Small intestine (tissue), 16 donors: ENCODE results near the gene SAMD14. TPM values are rescaled to one million over a fixed set of nuclear protein-coding genes. Genes with fewer than 3 reads are reported as not detected.

Source experiments
- DNase-seq, 2 donors: peaks; one replicate each; pipeline versions ENCODE4 v3.0.0 to v3.0.0-alpha.2; 2013
- FAIRE-seq: peaks from 2 replicates; lab custom pipeline; 2012; peaks lifted over from hg19 to GRCh38; lab: Jason Lieb, UNC
- H3K27ac ChIP-seq, 3 donors: one replicate each; pipeline ENCODE4 v1.5.1; 2013; ENCODE audit warnings: low read length in 2 of 3, mild to moderate bottlenecking in 2 of 3, control low read depth in 1 of 3, inconsistent platforms in 1 of 3, low read depth in 1 of 3, moderate library complexity in 1 of 3
- H3K27me3 ChIP-seq, 3 donors: one replicate each; pipeline ENCODE4 v1.6.1; 2013; ENCODE audit warnings: low read length in 3 of 3, inconsistent platforms in 1 of 3; ENCODE audit not compliant: control insufficient read depth in 3 of 3, insufficient read depth in 3 of 3
- H3K36me3 ChIP-seq, 3 donors: one replicate each; pipeline ENCODE4 v1.6.1; 2013; ENCODE audit warnings: low read length in 3 of 3, inconsistent platforms in 1 of 3, low read depth in 1 of 3, mild to moderate bottlenecking in 1 of 3, moderate library complexity in 1 of 3; ENCODE audit not compliant: control insufficient read depth in 3 of 3, insufficient read depth in 2 of 3
- H3K4me1 ChIP-seq, 3 donors: one replicate each; pipeline ENCODE4 v1.6.1; 2013; ENCODE audit warnings: low read length in 2 of 3, inconsistent platforms in 1 of 3, low read depth in 1 of 3, mild to moderate bottlenecking in 1 of 3, moderate library complexity in 1 of 3; ENCODE audit not compliant: control insufficient read depth in 3 of 3, insufficient read depth in 2 of 3
- H3K4me3 ChIP-seq, 3 donors: one replicate each; pipeline ENCODE4 v1.5.1; 2013; ENCODE audit warnings: low read length in 3 of 3, control low read depth in 1 of 3, inconsistent platforms in 1 of 3, low read depth in 1 of 3, mild to moderate bottlenecking in 1 of 3, moderate library complexity in 1 of 3
- H3K9me3 ChIP-seq, 2 donors: one replicate each; pipeline ENCODE4 v1.6.1; 2013; ENCODE audit warnings: low read depth in 1 of 2, low read length in 1 of 2; ENCODE audit not compliant: control insufficient read depth in 2 of 2, insufficient read depth in 1 of 2
- WGBS, 3 donors: extraction: QIAGEN DNeasy Blood & Tissue Kit; methylation state at CpG; one replicate each; pipeline ENCODE4 v1.1.7; 2013; 5-methylcytosine and 5-hydroxymethylcytosine counted together
- long read RNA-seq, 10 donors: transcript quantifications; one replicate each; lab custom pipeline, GENCODE V29; 2026
- polyA plus RNA-seq, 4 donors: library from polyadenylated mRNA; stranded (reverse) in 3 of 4; unstranded in 1 of 4; fragments of 200-250 nt in 3 of 4; fragments of 120-200 nt in 1 of 4; gene quantifications; one replicate each; pipeline versions ENCODE4 v1.2.1 to v1.2.3, GENCODE V29; 2013
- donor health status: healthy with polysubstance abuse.
- donor health status: control.
- donor health status: control.
- donor health status: Bipolar disorder and iron deficiency.
- donor health status: healthy.

SAMD14 gene
- polyA plus RNA-seq, result 1 to 10 TPM in 2 of 4 donors, under 1 TPM in 2; 0.54 to 2.9 (median 1.4) TPM
- long read RNA-seq, donor 1, result 0 reads
- long read RNA-seq, donor 2, result 0 reads
- long read RNA-seq, donor 3, partial matches to known transcripts, result 0 of 2 reads
- long read RNA-seq, donor 3, other reads (novel, unspliced or antisense), result 0 of 2 reads
- long read RNA-seq, donor 4, partial matches to known transcripts, result 0 of 1 reads
- long read RNA-seq, donor 4, other reads (novel, unspliced or antisense), result 0 of 1 reads
- long read RNA-seq, donor 5, full-length matches to known transcripts, result 2 of 2 reads
- long read RNA-seq, donor 5, partial matches to known transcripts, result 0 of 2 reads
- long read RNA-seq, donor 5, other reads (novel, unspliced or antisense), result 0 of 2 reads
- long read RNA-seq, donor 6, partial matches to known transcripts, result 0 of 1 reads
- long read RNA-seq, donor 6, other reads (novel, unspliced or antisense), result 0 of 1 reads
- long read RNA-seq, donor 7, partial matches to known transcripts, result 0 of 1 reads
- long read RNA-seq, donor 7, other reads (novel, unspliced or antisense), result 0 of 1 reads
- long read RNA-seq, donor 8, result 0 reads
- long read RNA-seq, donor 9, result 0 reads
- long read RNA-seq, donor 10, partial matches to known transcripts, result 0 of 2 reads
- long read RNA-seq, donor 10, other reads (novel, unspliced or antisense), result 0 of 2 reads

GRCh38 chr17:50129728-50130558 is at the start of gene SAMD14:
SAMD14 (minus strand) TSS chr17:50130160; CDS start chr17:50124959, 5,201 bp downstream.
- Histone ChIP-seq H3K4me3 (peak within 1 kb of the TSS; percentile 8 to 40 (median 31)), H3K4me1 (peaks cover 5 to 19% (median 13%) of the 10 kb centered on the region in 3 donors), H3K9me3 (no peaks in the 10 kb centered on the region), H3K36me3 (peaks cover 0 to 10% (median 4%) of the 10 kb centered on the region in 3 donors), H3K27me3 (peaks cover 0 to 10% (median 0%) of the 10 kb centered on the region in 3 donors), H3K27ac (peak within 1 kb of the TSS in 2 of 3 donors; percentile 15 to 62)
- 0 to 2% (median 1%) methylated on average over 39 to 82 of the region's 84 CpGs for WGBS, 3 donors
- FAIRE-seq (no peak), DNase-seq (peak in 1 of 2 donors; percentile 60)

GRCh38 chr17:50177983-50178834 is 48.2 kb upstream of the SAMD14 start:
- no peaks in the 10 kb centered on the region for H3K27me3 ChIP-seq
- H3K27ac ChIP-seq, result peak overlapping the region in 2 of 3 donors; percentile 50 to 71
- peak overlapping the region in 1 of 3 donors; percentile 0 for H3K4me3 ChIP-seq
- no peaks in the 10 kb centered on the region for H3K9me3 ChIP-seq
- no peaks in the 10 kb centered on the region for H3K36me3 ChIP-seq
- WGBS, 3 donors, result 6 to 13% (median 6%) methylated on average over 21 to 22 of the region's 22 CpGs
- FAIRE-seq (no peak), DNase-seq (peak; percentile 76 to 91)
- peaks cover 0 to 36% (median 2%) of the 10 kb centered on the region in 3 donors for H3K4me1 ChIP-seq

- no peaks in the 10 kb centered on the region for H3K9me3 ChIP-seq
- no peaks in the 10 kb centered on the region for H3K36me3 ChIP-seq
- peaks cover 0 to 36% (median 2%) of the 10 kb centered on the region in 3 donors for H3K4me1 ChIP-seq
- H3K27ac ChIP-seq, result peak overlapping the region in 2 of 3 donors; percentile 50 to 71
- no peak overlapping the region for H3K4me3 ChIP-seq
- 83 to 89% (median 85%) methylated on average over 10 of the region's 10 CpGs for WGBS, 3 donors
- DNase-seq (no peak), FAIRE-seq (no peak)
- H3K27me3 ChIP-seq, result no peaks in the 10 kb centered on the region
Observed at GRCh38 chr17:50177476-50177875, 47.5 kb upstream of the SAMD14 start.

- FAIRE-seq, result no peak
- Histone ChIP-seq H3K9me3 (no peaks in the 10 kb centered on the region), H3K27me3 (no peaks in the 10 kb centered on the region), H3K4me1 (peaks cover 0 to 36% (median 2%) of the 10 kb centered on the region in 3 donors), H3K36me3 (no peaks in the 10 kb centered on the region), H3K4me3 (no peak overlapping the region), H3K27ac (peak overlapping the region in 1 of 3 donors; percentile 50)
- DNase-seq, result no peak
- 92 to 94% (median 92%) methylated on average over 20 of the region's 20 CpGs for WGBS, 3 donors
Observed at GRCh38 chr17:50176559-50177357, 46.8 kb upstream of the SAMD14 start.

- Histone ChIP-seq H3K27ac (peak overlapping the region in 1 of 3 donors; percentile 48), H3K9me3 (no peaks in the 10 kb centered on the region), H3K27me3 (no peaks in the 10 kb centered on the region), H3K4me3 (no peak overlapping the region), H3K4me1 (peaks cover 0 to 36% (median 2%) of the 10 kb centered on the region in 3 donors), H3K36me3 (no peaks in the 10 kb centered on the region)
- DNase-seq (no peak), FAIRE-seq (no peak)
- 61 to 83% (median 75%) methylated on average over 14 to 16 of the region's 16 CpGs for WGBS, 3 donors
Observed at GRCh38 chr17:50175035-50175807, 45.3 kb upstream of the SAMD14 start.

GRCh38 chr17:50174444-50174843 is 44.5 kb upstream of the SAMD14 start:
- H3K36me3 ChIP-seq, result no peaks in the 10 kb centered on the region
- H3K27ac ChIP-seq, result no peak overlapping the region
- WGBS, 3 donors, result 68 to 72% (median 69%) methylated on average over 6 of the region's 6 CpGs
- no peak for DNase-seq
- FAIRE-seq, result no peak
- no peak overlapping the region for H3K4me3 ChIP-seq
- no peaks in the 10 kb centered on the region for H3K9me3 ChIP-seq
- no peaks in the 10 kb centered on the region for H3K27me3 ChIP-seq
- H3K4me1 ChIP-seq, result peaks cover 0 to 36% (median 2%) of the 10 kb centered on the region in 3 donors
